ENCODE measurements around the gene CERCAM. TPM values are rescaled to one million over a fixed set of nuclear protein-coding genes. Genes with fewer than 3 reads are reported as not detected.

Gene CERCAM
- polyA plus RNA-seq, 1 donor (not counting 4 experiments of a cell fraction or from before 2014, with no cell fraction given): 15.9 TPM

GRCh38 chr9:128391956-128392301 lies 28.7 kb upstream of the CERCAM start:
- H3K36me3 ChIP-seq (ENCODE audit: control insufficient read depth in 2 of 2, extremely low read depth in 1 of 2, insufficient read depth in 2 of 2, low read length in 2 of 2): peaks cover 14 to 23% of the 10 kb centered on the region in 2 experiments
- H3K9me3 ChIP-seq (ENCODE audit: control insufficient read depth, low read depth, low read length): no peaks in the 10 kb centered on the region
- H4K20me1 ChIP-seq (ENCODE audit: control insufficient read depth, extremely low read depth, insufficient read depth, low read length): no peaks in the 10 kb centered on the region
- no peak overlapping the region for H3K4me2 ChIP-seq (ENCODE audit: control insufficient read depth, extremely low read depth, insufficient read depth, low read depth, low read length)
- no peaks in the 10 kb centered on the region for H3K79me2 ChIP-seq (ENCODE audit: control insufficient read depth, insufficient read depth, low read length)
- FAIRE-seq (no peak), DNase-seq (ENCODE audit: low read depth, low spot score) (no peak)
- no peaks in the 10 kb centered on the region for H3K9me1 ChIP-seq (ENCODE audit: control insufficient read depth, extremely low read depth, insufficient read depth, low read length)
- H3K4me1 ChIP-seq (ENCODE audit: control insufficient read depth, extremely low read depth, insufficient read depth, low read length): peaks cover 5% of the 10 kb centered on the region
- H3K9ac ChIP-seq (ENCODE audit: control insufficient read depth, extremely low read depth, insufficient read depth, low read length): no peak overlapping the region
- TF ChIP-seq CTCF (optimal IDR thresholded peaks at IDR 0.05 in 1 of 3, IDR thresholded peaks at IDR 0.05 in 1 of 3, conservative IDR thresholded peaks at IDR 0.05 in 1 of 3; ENCODE audit: extremely low read depth in 1 of 3, insufficient read depth in 2 of 3, low read length in 3 of 3) (no peak), EZH2 (IDR thresholded peaks at IDR 0.05; ENCODE audit: low read length) (no peak)
- H2AFZ ChIP-seq (ENCODE audit: control insufficient read depth, low read length): no peak overlapping the region
- dilution Hi-C loops (cut with MboI; ENCODE audit: extremely low pct_ligation_motif_present, low sequenced_read_pairs): no loop called here
- peaks cover 6% of the 10 kb centered on the region for H3K27me3 ChIP-seq (ENCODE audit: control insufficient read depth, extremely low read depth, insufficient read depth, low read length)
- no peak overlapping the region for H3K4me3 ChIP-seq (ENCODE audit: control insufficient read depth in 2 of 3, extremely low read depth in 1 of 3, insufficient read depth in 2 of 3, low read depth in 1 of 3, low read length in 3 of 3)
- H3K27ac ChIP-seq (ENCODE audit: control insufficient read depth, insufficient read depth, low read length): no peak overlapping the region

DNA sequence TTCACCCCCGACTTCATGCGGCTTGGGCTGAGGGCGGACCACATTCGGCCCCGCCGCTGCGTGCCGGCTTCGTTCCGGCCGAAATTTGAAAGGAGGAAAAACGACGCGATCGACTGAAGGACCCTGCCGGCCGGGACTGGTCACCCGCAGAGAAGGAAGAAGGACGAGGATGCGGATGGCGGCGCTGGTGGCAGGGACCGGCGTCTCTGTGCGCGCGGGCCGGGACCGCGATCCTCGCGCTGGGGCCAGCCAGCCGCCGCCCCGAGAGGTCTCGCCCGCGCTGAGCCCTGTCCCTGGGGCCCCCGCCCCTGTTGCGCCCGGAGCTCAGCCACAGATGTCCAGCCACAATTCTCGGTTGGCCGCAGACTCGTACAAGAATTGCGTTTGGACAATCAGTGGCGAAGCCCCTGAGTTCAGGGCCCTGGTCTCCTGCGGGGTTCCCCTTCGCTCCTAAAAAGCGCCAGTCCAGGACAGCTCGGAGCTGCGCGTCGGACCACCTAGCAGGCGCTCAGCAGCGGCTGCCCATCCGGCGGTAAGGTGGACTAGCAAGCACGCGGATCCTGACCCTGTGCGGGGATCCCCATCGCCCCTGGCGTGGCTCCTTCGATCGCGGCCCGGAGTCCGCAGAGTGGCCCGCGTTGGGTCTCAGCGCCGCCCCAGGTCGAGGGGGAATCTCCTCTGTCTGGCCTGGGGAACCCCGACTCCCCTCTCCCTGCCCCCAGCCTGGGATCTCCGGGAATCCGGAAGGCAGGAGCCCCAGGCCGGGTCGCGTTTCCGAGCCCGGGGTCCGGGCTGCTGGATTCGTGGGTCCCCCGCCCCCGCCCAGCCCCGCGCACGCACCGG lies 28.1 kb upstream of the CERCAM start:
- H3K27ac ChIP-seq (ENCODE audit: control insufficient read depth, insufficient read depth, low read length): no peak overlapping the region
- H3K9me1 ChIP-seq (ENCODE audit: control insufficient read depth, extremely low read depth, insufficient read depth, low read length): no peaks in the 10 kb centered on the region
- H3K79me2 ChIP-seq (ENCODE audit: control insufficient read depth, insufficient read depth, low read length): no peaks in the 10 kb centered on the region
- H3K36me3 ChIP-seq (ENCODE audit: control insufficient read depth in 2 of 2, extremely low read depth in 1 of 2, insufficient read depth in 2 of 2, low read length in 2 of 2): peaks cover 13 to 19% of the 10 kb centered on the region in 2 experiments
- TF ChIP-seq EZH2 (IDR thresholded peaks at IDR 0.05; ENCODE audit: low read length) (no peak), CTCF (optimal IDR thresholded peaks at IDR 0.05 in 1 of 3, IDR thresholded peaks at IDR 0.05 in 1 of 3, conservative IDR thresholded peaks at IDR 0.05 in 1 of 3; ENCODE audit: extremely low read depth in 1 of 3, insufficient read depth in 2 of 3, low read length in 3 of 3) (no peak)
- DNase-seq (ENCODE audit: low read depth, low spot score) (no peak), FAIRE-seq (no peak)
- no peak overlapping the region for H3K4me2 ChIP-seq (ENCODE audit: control insufficient read depth, extremely low read depth, insufficient read depth, low read depth, low read length)
- H2AFZ ChIP-seq (ENCODE audit: control insufficient read depth, low read length): no peak overlapping the region
- dilution Hi-C loops (cut with MboI; ENCODE audit: extremely low pct_ligation_motif_present, low sequenced_read_pairs): no loop called here
- no peak overlapping the region for H3K9ac ChIP-seq (ENCODE audit: control insufficient read depth, extremely low read depth, insufficient read depth, low read length)
- H3K27me3 ChIP-seq (ENCODE audit: control insufficient read depth, extremely low read depth, insufficient read depth, low read length): peaks cover 12% of the 10 kb centered on the region
- no peaks in the 10 kb centered on the region for H3K9me3 ChIP-seq (ENCODE audit: control insufficient read depth, low read depth, low read length)
- no peak overlapping the region for H3K4me3 ChIP-seq (ENCODE audit: control insufficient read depth in 2 of 3, extremely low read depth in 1 of 3, insufficient read depth in 2 of 3, low read depth in 1 of 3, low read length in 3 of 3)
- H3K4me1 ChIP-seq (ENCODE audit: control insufficient read depth, extremely low read depth, insufficient read depth, low read length): peaks cover 7% of the 10 kb centered on the region
- no peaks in the 10 kb centered on the region for H4K20me1 ChIP-seq (ENCODE audit: control insufficient read depth, extremely low read depth, insufficient read depth, low read length)

Data from keratinocyte (primary cell).